BLaER1 treated with 17β-estradiol and CSF1 and Interleukin-3, amounts not matched to agents 10 nM and 100 nM (cell line): Measurements from ENCODE around the gene TASOR2.

Experiments
- H3K27ac ChIP-seq, 11 experiments: shearing (Covaris generic); formaldehyde crosslinking; 2 replicates each; pipeline ENCODE4 v1.8.1; 2022
- H3K27me3 ChIP-seq, 11 experiments: shearing (Covaris generic); formaldehyde crosslinking; 2 replicates each; pipeline ENCODE4 v1.8.1; 2022
- H3K36me3 ChIP-seq, 11 experiments: shearing (Covaris generic); formaldehyde crosslinking; 2 replicates each; pipeline ENCODE4 v1.8.1; 2022
- H3K4me1 ChIP-seq, 10 experiments: shearing (Covaris generic); formaldehyde crosslinking; 2 replicates each; pipeline ENCODE4 v1.8.1; 2022
- H3K4me2 ChIP-seq, 11 experiments: shearing (Covaris generic); formaldehyde crosslinking; 2 replicates each; pipeline ENCODE4 v1.8.1; 2022
- H3K4me3 ChIP-seq, 10 experiments: shearing (Covaris generic); formaldehyde crosslinking; 2 replicates each; pipeline ENCODE4 v1.8.1; 2022
- H3K9ac ChIP-seq, 11 experiments: shearing (Covaris generic); formaldehyde crosslinking; 2 replicates each; pipeline ENCODE4 v1.8.1; 2022
- H3K9me3 ChIP-seq, 11 experiments: shearing (Covaris generic); formaldehyde crosslinking; replicated peaks in 1 of 11; 2 replicates each; pipeline ENCODE4 v1.8.1; 2022
- H4K20me1 ChIP-seq, 11 experiments: shearing (Covaris generic); formaldehyde crosslinking; 2 replicates each; pipeline ENCODE4 v1.8.1; 2022
- Cebpa-rat ChIP-seq, 11 experiments: shearing (Covaris generic); IDR thresholded peaks; 2 replicates each; pipeline ENCODE4 v1.8.1; 2022

The TASOR2 gene

GRCh38 chr10:5730766-5731165, 46.1 kb downstream of the TASOR2 start:
- Histone ChIP-seq H3K4me1 (no peaks in the 10 kb centered on the region), H4K20me1 (peaks cover 0 to 46% (median 18%) of the 10 kb centered on the region in 11 experiments; a peak in 11 of 22 replicates), H3K4me2 (no peak overlapping the region), H3K27ac (no peak overlapping the region), H3K4me3 (no peak overlapping the region), H3K9me3 (no peaks in the 10 kb centered on the region), H3K27me3 (no peaks in the 10 kb centered on the region), H3K9ac (no peak overlapping the region), H3K36me3 (peaks cover 76 to 100% (median 91%) of the 10 kb centered on the region in 11 experiments)
- TF ChIP-seq Cebpa-rat (IDR thresholded peaks at IDR 0.05) = no peak

- no peak for TF ChIP-seq Cebpa-rat (IDR thresholded peaks at IDR 0.05)
- no peak overlapping the region for H3K9ac ChIP-seq
Observed at GRCh38 chr10:5731559-5731958, 46.9 kb downstream of the TASOR2 start.

DNA sequence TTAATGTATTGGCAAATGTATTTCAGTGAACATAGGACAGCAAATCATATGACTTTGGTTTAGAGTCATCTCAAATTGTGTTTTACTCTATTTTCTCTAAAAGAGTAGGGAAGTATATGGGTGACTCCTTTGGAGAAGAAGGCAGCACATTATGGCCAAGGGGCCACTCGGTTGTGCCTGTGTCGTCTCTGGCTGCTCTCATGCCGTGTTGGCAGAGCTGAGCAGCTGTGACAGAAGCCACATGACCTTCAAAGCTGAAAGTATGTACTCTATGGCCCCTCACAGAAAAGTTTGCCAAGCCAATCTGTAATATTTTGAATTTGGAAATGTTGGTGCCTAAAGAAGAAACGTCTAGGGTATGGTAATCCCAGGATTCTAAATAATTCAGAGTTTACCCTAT, 47.5 kb downstream of the TASOR2 start:
- Histone ChIP-seq H3K4me1 (no peaks in the 10 kb centered on the region), H3K27me3 (no peaks in the 10 kb centered on the region), H3K27ac (no peak overlapping the region), H3K9ac (no peak overlapping the region), H4K20me1 (peaks cover 0 to 52% (median 22%) of the 10 kb centered on the region in 11 experiments; a peak in 11 of 22 replicates), H3K4me3 (no peak overlapping the region), H3K36me3 (peaks cover 70 to 100% (median 92%) of the 10 kb centered on the region in 11 experiments), H3K4me2 (no peak overlapping the region), H3K9me3 (no peaks in the 10 kb centered on the region)
- no peak for TF ChIP-seq Cebpa-rat (IDR thresholded peaks at IDR 0.05)

More at GRCh38 chr10:5731559-5731958, 46.9 kb downstream of the TASOR2 start:
- H3K27me3 ChIP-seq = no peaks in the 10 kb centered on the region
- H3K4me2 ChIP-seq = no peak overlapping the region
- no peaks in the 10 kb centered on the region for H3K4me1 ChIP-seq
- peaks cover 0 to 46% (median 19%) of the 10 kb centered on the region in 11 experiments; a peak in 11 of 22 replicates for H4K20me1 ChIP-seq
- no peak overlapping the region for H3K4me3 ChIP-seq
- H3K9me3 ChIP-seq = no peaks in the 10 kb centered on the region
- H3K36me3 ChIP-seq = peaks cover 72 to 100% (median 92%) of the 10 kb centered on the region in 11 experiments
- no peak overlapping the region for H3K27ac ChIP-seq
